H9 (cell line): ENCODE results near the gene ZNF76. TPM values are rescaled to one million over a fixed set of nuclear protein-coding genes. Genes with fewer than 3 reads are reported as not detected.

Experiments
- DNase-seq: peaks from one replicate; pipeline ENCODE4 v3.0.0-alpha.2; 2017
- H2AFZ ChIP-seq: one replicate; pipeline ENCODE4 v1.6.1; 2013; ENCODE audit warnings: mild to moderate bottlenecking, low read length, control low read depth, moderate library complexity
- H2AK5ac ChIP-seq: 2 replicates; pipeline ENCODE4 v1.6.1; 2013; ENCODE audit warnings: low read length, control low read depth, mixed read lengths; ENCODE audit not compliant: insufficient read length
- H2BK120ac ChIP-seq: one replicate; pipeline ENCODE4 v1.6.1; 2013; ENCODE audit warnings: low read depth, mild to moderate bottlenecking, low read length, control low read depth, inconsistent platforms; ENCODE audit not compliant: poor library complexity, severe bottlenecking
- H2BK12ac ChIP-seq: 2 replicates; pipeline ENCODE4 v1.6.1; 2013; ENCODE audit warnings: low read length, control low read depth, mixed read lengths, low read depth; ENCODE audit not compliant: insufficient read length
- H2BK15ac ChIP-seq: 2 replicates; pipeline ENCODE4 v1.6.1; 2013; ENCODE audit warnings: low read depth, low read length, control low read depth
- H2BK20ac ChIP-seq: one replicate; pipeline ENCODE4 v1.6.1; 2013; ENCODE audit warnings: low read depth, mild to moderate bottlenecking, low read length, control low read depth, inconsistent platforms; ENCODE audit not compliant: poor library complexity, severe bottlenecking
- H2BK5ac ChIP-seq: 2 replicates; pipeline ENCODE4 v1.6.1; 2013; ENCODE audit warnings: low read length, control low read depth, mixed read lengths; ENCODE audit not compliant: insufficient read length
- H3K14ac ChIP-seq: 2 replicates; pipeline ENCODE4 v1.6.1; 2013; ENCODE audit warnings: low read length, control low read depth; ENCODE audit not compliant: insufficient read depth
- H3K18ac ChIP-seq: 2 replicates; pipeline ENCODE4 v1.6.1; 2013; ENCODE audit warnings: low read depth, mild to moderate bottlenecking, mixed read lengths, low read length, control low read depth; ENCODE audit not compliant: insufficient read length
- H3K23ac ChIP-seq: 2 replicates; pipeline ENCODE4 v1.6.1; 2013; ENCODE audit warnings: low read length, control low read depth, mixed read lengths, low read depth; ENCODE audit not compliant: insufficient read length
- H3K23me2 ChIP-seq: 2 replicates; pipeline ENCODE4 v1.6.1; 2013; ENCODE audit warnings: low read depth, mild to moderate bottlenecking, mixed read lengths, low read length, control low read depth; ENCODE audit not compliant: insufficient read length, poor library complexity, severe bottlenecking
- H3K27ac ChIP-seq: 2 replicates; pipeline ENCODE4 v1.5.1; 2013; ENCODE audit warnings: low read length, control low read depth, mixed read lengths, low read depth; ENCODE audit not compliant: insufficient read length
- H3K27me3 ChIP-seq: 2 replicates; pipeline ENCODE4 v1.6.1; 2013; ENCODE audit warnings: low read length, control low read depth, inconsistent platforms; ENCODE audit not compliant: insufficient read depth
- H3K4ac ChIP-seq: 2 replicates; pipeline ENCODE4 v1.6.1; 2013; ENCODE audit warnings: low read depth, mild to moderate bottlenecking, control low read depth, inconsistent platforms, low read length, moderate library complexity
- H3K4me1 ChIP-seq: 2 replicates; pipeline ENCODE4 v1.6.1; 2013; ENCODE audit warnings: low read length, control low read depth, inconsistent platforms; ENCODE audit not compliant: insufficient read depth
- H3K4me2 ChIP-seq: 2 replicates; pipeline ENCODE4 v1.6.1; 2013; ENCODE audit warnings: low read length, control low read depth, mixed read lengths; ENCODE audit not compliant: insufficient read length, insufficient read depth
- H3K56ac ChIP-seq: 2 replicates; pipeline ENCODE4 v1.6.1; 2013; ENCODE audit warnings: low read depth, mild to moderate bottlenecking, mixed read lengths, low read length, control low read depth; ENCODE audit not compliant: insufficient read length
- H3K79me1 ChIP-seq: 2 replicates; pipeline ENCODE4 v1.6.1; 2013; ENCODE audit warnings: low read depth, mild to moderate bottlenecking, moderate library complexity, low read length, control low read depth, inconsistent platforms; ENCODE audit not compliant: insufficient read depth, poor library complexity, severe bottlenecking
- H3K79me2 ChIP-seq: 2 replicates; pipeline ENCODE4 v1.6.1; 2013; ENCODE audit warnings: low read length, control low read depth, inconsistent platforms; ENCODE audit not compliant: insufficient read depth
- H3K9ac ChIP-seq: 2 replicates; pipeline ENCODE4 v1.6.1; 2013; ENCODE audit warnings: low read length, control low read depth, mixed read lengths; ENCODE audit not compliant: insufficient read length; ENCODE audit errors: extremely low read depth
- H3K9me3 ChIP-seq: one replicate; pipeline ENCODE4 v1.6.1; 2013; ENCODE audit warnings: low read depth, low read length, inconsistent platforms; ENCODE audit not compliant: control insufficient read depth
- H3T11ph ChIP-seq: one replicate; pipeline ENCODE4 v1.6.1; 2013; ENCODE audit warnings: mild to moderate bottlenecking, low read length, control low read depth, inconsistent platforms
- H4K20me1 ChIP-seq: one replicate; pipeline ENCODE4 v1.6.1; 2013; ENCODE audit not compliant: control insufficient read depth, insufficient read length, insufficient read depth
- H4K5ac ChIP-seq: 2 replicates; pipeline ENCODE4 v1.6.1; 2013; ENCODE audit warnings: low read depth, mild to moderate bottlenecking, mixed read lengths, low read length, control low read depth; ENCODE audit not compliant: insufficient read length
- H4K8ac ChIP-seq: replicated peaks from 2 replicates; pipeline ENCODE4 v1.6.1; 2013; ENCODE audit warnings: low read length, control low read depth, mixed read lengths, low read depth; ENCODE audit not compliant: insufficient read length
- H4K91ac ChIP-seq: 2 replicates; pipeline ENCODE4 v1.6.1; 2013; ENCODE audit warnings: low read depth, mild to moderate bottlenecking, moderate library complexity, mixed read lengths, low read length, control low read depth; ENCODE audit not compliant: insufficient read length
- H3K27ac Mint-ChIP-seq, 3 experiments: 2 replicates in 2 of 3; 3 replicates in 1 of 3; pipeline ENCODE4 v1.8.0; 2020 to 2021; ENCODE audit warnings: mixed read lengths in 3 of 3, mild to moderate bottlenecking in 1 of 3, moderate library complexity in 1 of 3
- H3K27me3 Mint-ChIP-seq: 2 replicates; pipeline ENCODE4 v1.8.0; 2021; ENCODE audit warnings: low read depth, mild to moderate bottlenecking, moderate library complexity, mixed read lengths
- H3K36me3 Mint-ChIP-seq, 3 experiments: 2 replicates in 2 of 3; 3 replicates in 1 of 3; pipeline ENCODE4 v1.8.0; 2020 to 2021; ENCODE audit warnings: low read depth in 3 of 3, mixed read lengths in 3 of 3; ENCODE audit not compliant: insufficient read depth in 1 of 3
- H3K4me1 Mint-ChIP-seq, 2 experiments: 2 replicates each; pipeline ENCODE4 v1.8.0; 2020; ENCODE audit warnings: mixed read lengths in 2 of 2
- H3K4me3 Mint-ChIP-seq, 2 experiments: 2 replicates in 1 of 2; 3 replicates in 1 of 2; pipeline ENCODE4 v1.8.0; 2020 to 2021; ENCODE audit warnings: mild to moderate bottlenecking in 2 of 2, mixed read lengths in 2 of 2, moderate library complexity in 1 of 2
- H3K9me3 Mint-ChIP-seq, 2 experiments: 2 replicates in 1 of 2; 3 replicates in 1 of 2; pipeline ENCODE4 v1.8.0; 2020; ENCODE audit warnings: mild to moderate bottlenecking in 2 of 2, mixed read lengths in 2 of 2, moderate library complexity in 1 of 2
- WGBS: extraction: QIAGEN DNeasy Blood & Tissue Kit; methylation state at CpG from one replicate; pipeline ENCODE4 v1.1.7; 2013; ENCODE audit warnings: missing lambda C conversion rate, low lambda C conversion rate, mixed read lengths; ENCODE audit not compliant: insufficient read length; ENCODE audit errors: extremely low coverage; 5-methylcytosine and 5-hydroxymethylcytosine counted together
- total RNA-seq: library from RNA; stranded (reverse); gene quantifications from 2 replicates; pipeline ENCODE4 v1.2.1, GENCODE V29; 2021
- TF ChIP-seq, protein P1 (sequence below): fragments of 200-600 bp; sonication (generic); conservative IDR thresholded peaks from 3 replicates; pipeline ENCODE4 v1.8.0; 2021; ENCODE audit warnings: antibody characterized with exemption, mild to moderate bottlenecking

Gene ZNF76
- total RNA-seq, 1 experiment from 2014 or later: 21.1 TPM

- Histone ChIP-seq H2BK12ac (no peak overlapping the region), H2BK5ac (no peak overlapping the region), H4K91ac (no peak overlapping the region), H3K79me1 (no peaks in the 10 kb centered on the region), H2BK15ac (no peak overlapping the region), H2BK120ac (no peak overlapping the region), H2AK5ac (no peak overlapping the region), H3K27me3 (peaks cover 4% of the 10 kb centered on the region; the same call in 1 of the 2 replicates), H2AFZ (no peak overlapping the region), H3K23me2 (no peaks in the 10 kb centered on the region), H2BK20ac (no peak overlapping the region), H4K8ac (no peak overlapping the region), H4K20me1 (no peaks in the 10 kb centered on the region), H4K5ac (no peak overlapping the region), H3K9ac (no peak overlapping the region), H3K18ac (no peak overlapping the region), H3K56ac (no peak overlapping the region), H3K4me1 (no peaks in the 10 kb centered on the region; the same call in 1 of the 2 replicates), H3T11ph (no peak overlapping the region), H3K79me2 (no peaks in the 10 kb centered on the region), H3K4me2 (no peak overlapping the region), H3K4ac (no peak overlapping the region), H3K14ac (no peak overlapping the region), H3K27ac (no peak overlapping the region), H3K9me3 (no peaks in the 10 kb centered on the region), H3K23ac (no peak overlapping the region)
- Mint-ChIP-seq H3K9me3 (no peaks in the 10 kb centered on the region), H3K4me1 (peaks cover 34 to 41% of the 10 kb centered on the region in 2 experiments), H3K4me3 (no peak overlapping the region), H3K27me3 (peaks cover 34% of the 10 kb centered on the region), H3K27ac (peak overlapping the region in 1 of 3 experiments; percentile 14; a peak in 1 of 7 replicates), H3K36me3 (peaks cover 0 to 6% (median 0%) of the 10 kb centered on the region in 3 experiments; a peak in 5 of 7 replicates)
- TF ChIP-seq, protein P1, sequence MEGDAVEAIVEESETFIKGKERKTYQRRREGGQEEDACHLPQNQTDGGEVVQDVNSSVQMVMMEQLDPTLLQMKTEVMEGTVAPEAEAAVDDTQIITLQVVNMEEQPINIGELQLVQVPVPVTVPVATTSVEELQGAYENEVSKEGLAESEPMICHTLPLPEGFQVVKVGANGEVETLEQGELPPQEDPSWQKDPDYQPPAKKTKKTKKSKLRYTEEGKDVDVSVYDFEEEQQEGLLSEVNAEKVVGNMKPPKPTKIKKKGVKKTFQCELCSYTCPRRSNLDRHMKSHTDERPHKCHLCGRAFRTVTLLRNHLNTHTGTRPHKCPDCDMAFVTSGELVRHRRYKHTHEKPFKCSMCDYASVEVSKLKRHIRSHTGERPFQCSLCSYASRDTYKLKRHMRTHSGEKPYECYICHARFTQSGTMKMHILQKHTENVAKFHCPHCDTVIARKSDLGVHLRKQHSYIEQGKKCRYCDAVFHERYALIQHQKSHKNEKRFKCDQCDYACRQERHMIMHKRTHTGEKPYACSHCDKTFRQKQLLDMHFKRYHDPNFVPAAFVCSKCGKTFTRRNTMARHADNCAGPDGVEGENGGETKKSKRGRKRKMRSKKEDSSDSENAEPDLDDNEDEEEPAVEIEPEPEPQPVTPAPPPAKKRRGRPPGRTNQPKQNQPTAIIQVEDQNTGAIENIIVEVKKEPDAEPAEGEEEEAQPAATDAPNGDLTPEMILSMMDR: no peak
- WGBS: no CpG with 5 or more reads among the region's 13 CpGs
- DNase-seq: no peak
Measured at GRCh38 chr6:35242906-35243305, 16.6 kb upstream of the ZNF76 start.
